OCI-LY7 (cell line): ENCODE data around the gene SUOX. TPM values are rescaled to one million over a fixed set of nuclear protein-coding genes. Genes with fewer than 3 reads are reported as not detected.
A peak's percentile ranks its signal among the peaks of the same experiment; 100 is the strongest.

Source experiments
- BruUV-seq: library from RNA; stranded (reverse); fragments of 400-500 nt; replicated peaks from 2 replicates; lab custom pipeline; 2021; lab: Mats Ljungman, UMichigan
- CTCF ChIA-PET: fragments of 300-600 bp; sonication (Branson Sonifier 250); formaldehyde crosslinking; loops from one replicate; lab custom pipeline; 2022; ENCODE audit warnings: antibody characterized with exemption; ENCODE audit not compliant: unreplicated experiment; lab: Charles Lee
- POLR2A ChIA-PET: fragments of 300-600 bp; sonication (Branson Sonifier 250); formaldehyde crosslinking; loops from one replicate; lab custom pipeline; 2022; ENCODE audit warnings: antibody characterized with exemption; lab: Charles Lee
- DNase-seq: peaks from one replicate; pipeline ENCODE4 v3.0.0-alpha.2; 2015; ENCODE audit warnings: low spot score
- H2AFZ ChIP-seq: fragments of 200-600 bp; sonication (generic), shearing (Covaris generic); 2 replicates; pipeline ENCODE4 v1.6.1; 2014; ENCODE audit warnings: mild to moderate bottlenecking, antibody characterized with exemption, low read length, moderate library complexity
- H3K27ac ChIP-seq: fragments of 200-600 bp; sonication (generic); 2 replicates; pipeline ENCODE4 v1.5.1; 2014; ENCODE audit warnings: mixed run types, low read depth, mild to moderate bottlenecking, moderate library complexity, low read length, inconsistent platforms; ENCODE audit not compliant: poor library complexity, severe bottlenecking
- H3K36me3 ChIP-seq: fragments of 200-600 bp; sonication (generic); 2 replicates; pipeline ENCODE4 v1.6.1; 2014; ENCODE audit warnings: mild to moderate bottlenecking, antibody characterized with exemption, low read length, moderate library complexity, mixed read lengths; ENCODE audit not compliant: insufficient read depth
- H3K4me1 ChIP-seq: fragments of 200-600 bp; sonication (generic); 2 replicates; pipeline ENCODE4 v1.5.1; 2014; ENCODE audit warnings: mild to moderate bottlenecking, low read length; ENCODE audit not compliant: insufficient read depth, poor library complexity, severe bottlenecking
- H3K4me2 ChIP-seq: fragments of 200-600 bp; sonication (generic); 2 replicates; pipeline ENCODE4 v1.6.1; 2014; ENCODE audit warnings: mild to moderate bottlenecking, low read length
- H3K4me3 ChIP-seq: fragments of 200-600 bp; sonication (generic); 2 replicates; pipeline ENCODE4 v1.5.1; 2014; ENCODE audit warnings: mild to moderate bottlenecking, low read depth, low read length; ENCODE audit not compliant: poor library complexity, severe bottlenecking
- H3K79me2 ChIP-seq: fragments of 200-600 bp; sonication (generic); 2 replicates; pipeline ENCODE4 v1.6.1; 2016; ENCODE audit warnings: low read depth, mild to moderate bottlenecking, low read length, moderate library complexity, mixed read lengths; ENCODE audit not compliant: insufficient read depth
- H3K9me2 ChIP-seq: fragments of 200-600 bp; sonication (generic); 2 replicates; pipeline ENCODE4 v1.6.1; 2016; ENCODE audit warnings: mild to moderate bottlenecking, low read length, mixed read lengths; ENCODE audit not compliant: insufficient read depth
- H3K9me3 ChIP-seq: fragments of 200-600 bp; sonication (generic); 2 replicates; pipeline ENCODE4 v1.6.1; 2014; ENCODE audit warnings: mild to moderate bottlenecking, mixed run types, low read length, mixed read lengths
- H4K20me1 ChIP-seq: fragments of 200-600 bp; sonication (generic); 2 replicates; pipeline ENCODE4 v1.6.1; 2014; ENCODE audit warnings: mild to moderate bottlenecking, antibody characterized with exemption, low read length, moderate library complexity, mixed read lengths; ENCODE audit not compliant: insufficient read depth
- EZH2phosphoT487 ChIP-seq: fragments of 200-600 bp; sonication (generic); IDR thresholded peaks from 2 replicates; pipeline ENCODE4 v1.6.1; 2018; ENCODE audit warnings: low read depth, borderline replicate concordance, mild to moderate bottlenecking, mixed run types, antibody characterized with exemption, low read length, moderate library complexity, mixed read lengths
- intact Hi-C: fragments of 100-400 bp; cut with micrococcal nuclease; formaldehyde crosslinking; loops from one replicate; pipeline ENCODE4 v1.10.0; 2022; ENCODE audit not compliant: unreplicated experiment
- total RNA-seq, 2 experiments: library from RNA; depleted of rRNA in 1 of 2; stranded (reverse); fragments of >200 nt in 1 of 2; shearing (Covaris generic) in 1 of 2; gene quantifications; 2 replicates each; pipeline ENCODE4 v1.2.3, GENCODE V29; 2014 to 2022
- TF ChIP-seq, protein P1 (sequence below): fragments of 200-600 bp; sonication (generic); conservative IDR thresholded peaks from 2 replicates; pipeline ENCODE4 v1.5.1; 2014; ENCODE audit warnings: mild to moderate bottlenecking, antibody characterized with exemption, low read length, moderate library complexity, mixed read lengths

SUOX gene
- total RNA-seq, 2 experiments from 2014 or later, result 2.7 to 6.4 TPM

DNA sequence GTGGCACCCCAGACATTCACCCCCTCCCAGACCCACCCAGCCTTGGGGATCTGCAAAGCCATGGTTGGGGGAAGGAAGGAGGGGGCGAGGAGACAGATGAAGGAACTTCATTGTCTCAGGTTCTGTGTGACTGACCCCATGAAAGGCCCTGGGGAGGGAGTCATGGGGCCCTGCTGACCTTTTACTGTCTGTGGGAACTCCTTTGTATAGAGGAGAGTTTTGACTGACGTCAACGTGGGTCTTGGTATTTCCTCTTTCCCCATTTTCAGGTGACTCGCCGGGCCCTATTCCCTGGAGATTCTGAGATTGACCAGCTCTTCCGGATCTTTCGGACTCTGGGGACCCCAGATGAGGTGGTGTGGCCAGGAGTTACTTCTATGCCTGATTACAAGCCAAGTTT is 26.3 kb upstream of the SUOX start:
- DNase-seq, result no peak
- Histone ChIP-seq H3K9me3 (no peaks in the 10 kb centered on the region), H3K4me3 (no peak overlapping the region), H3K4me2 (no peak overlapping the region), H3K27ac (no peak overlapping the region), H2AFZ (no peak overlapping the region), H3K79me2 (peaks cover 26% of the 10 kb centered on the region; the same call in 1 of the 2 replicates), H4K20me1 (0 out of 2 replicates have a peak, but pooled peaks cover 6% of the 10 kb centered on the region), H3K36me3 (peaks cover 37% of the 10 kb centered on the region), H3K9me2 (no peaks in the 10 kb centered on the region), H3K4me1 (peaks cover 47% of the 10 kb centered on the region)
- intact Hi-C loops, result no loop called here
- BruUV-seq, result no TSS peak
- TF ChIP-seq EZH2phosphoT487, result no peak
- TF ChIP-seq, protein P1, sequence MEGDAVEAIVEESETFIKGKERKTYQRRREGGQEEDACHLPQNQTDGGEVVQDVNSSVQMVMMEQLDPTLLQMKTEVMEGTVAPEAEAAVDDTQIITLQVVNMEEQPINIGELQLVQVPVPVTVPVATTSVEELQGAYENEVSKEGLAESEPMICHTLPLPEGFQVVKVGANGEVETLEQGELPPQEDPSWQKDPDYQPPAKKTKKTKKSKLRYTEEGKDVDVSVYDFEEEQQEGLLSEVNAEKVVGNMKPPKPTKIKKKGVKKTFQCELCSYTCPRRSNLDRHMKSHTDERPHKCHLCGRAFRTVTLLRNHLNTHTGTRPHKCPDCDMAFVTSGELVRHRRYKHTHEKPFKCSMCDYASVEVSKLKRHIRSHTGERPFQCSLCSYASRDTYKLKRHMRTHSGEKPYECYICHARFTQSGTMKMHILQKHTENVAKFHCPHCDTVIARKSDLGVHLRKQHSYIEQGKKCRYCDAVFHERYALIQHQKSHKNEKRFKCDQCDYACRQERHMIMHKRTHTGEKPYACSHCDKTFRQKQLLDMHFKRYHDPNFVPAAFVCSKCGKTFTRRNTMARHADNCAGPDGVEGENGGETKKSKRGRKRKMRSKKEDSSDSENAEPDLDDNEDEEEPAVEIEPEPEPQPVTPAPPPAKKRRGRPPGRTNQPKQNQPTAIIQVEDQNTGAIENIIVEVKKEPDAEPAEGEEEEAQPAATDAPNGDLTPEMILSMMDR, result no peak
- ChIA-PET CTCF (no interaction called here), POLR2A (interaction anchor here (0.6 to 0.7 kb wide), 2 partner anchors 134 to 153 kb away, joined by 5 to 6 read pairs; partner anchors contain the start of genes ORMDL2, PA2G4 and SARNP)

GRCh38 chr12:55972042-55972441 is 25.0 kb upstream of the SUOX start:
- TF ChIP-seq, protein P1, result no peak
- TF ChIP-seq EZH2phosphoT487, result no peak
- Histone ChIP-seq H3K4me3 (peak overlapping the region; percentile 81), H3K9me3 (no peaks in the 10 kb centered on the region), H2AFZ (no peak overlapping the region), H3K79me2 (peaks cover 32% of the 10 kb centered on the region; the same call in 1 of the 2 replicates), H3K9me2 (no peaks in the 10 kb centered on the region), H3K27ac (peak overlapping the region; percentile 57), H4K20me1 (0 out of 2 replicates have a peak, but pooled peaks cover 6% of the 10 kb centered on the region), H3K36me3 (peaks cover 45% of the 10 kb centered on the region), H3K4me2 (peak overlapping the region; percentile 78), H3K4me1 (peaks cover 40% of the 10 kb centered on the region)
- CTCF ChIA-PET, result no interaction called here
- intact Hi-C loops, result loop anchor here (2.0 kb wide), 2 partner anchors 69 to 153 kb away; partner anchors contain the start of genes ORMDL2 and RPS26
- BruUV-seq, result TSS peak; percentile 24
- no peak for DNase-seq
- POLR2A ChIA-PET, result interaction anchor here (0.5 kb wide), 1 partner anchor 52 kb away, joined by 4 read pairs; no protein-coding TSS in a partner anchor

GRCh38 chr12:55972456-55972855 is 24.6 kb upstream of the SUOX start:
- peaks cover 38% of the 10 kb centered on the region for H3K4me1 ChIP-seq
- peaks cover 45% of the 10 kb centered on the region for H3K36me3 ChIP-seq
- intact Hi-C loops, result loop anchor here (2.0 kb wide), 2 partner anchors 68 to 154 kb away; partner anchors contain the start of genes ORMDL2 and RPS26
- H3K9me2 ChIP-seq, result no peaks in the 10 kb centered on the region
- H4K20me1 ChIP-seq, result 0 out of 2 replicates have a peak, but pooled peaks cover 6% of the 10 kb centered on the region
- ChIA-PET POLR2A (interaction anchor here (0.5 to 1.7 kb wide), 3 partner anchors 52 to 155 kb away, joined by 4 to 7 read pairs (median 4); partner anchors contain the start of genes ORMDL2 and SARNP), CTCF (no interaction called here)
- no peak overlapping the region for H2AFZ ChIP-seq
- no peak for DNase-seq
- peak overlapping the region; percentile 81 for H3K4me3 ChIP-seq
- H3K27ac ChIP-seq, result peak overlapping the region; percentile 57
- H3K9me3 ChIP-seq, result no peaks in the 10 kb centered on the region
- H3K79me2 ChIP-seq, result peaks cover 28% of the 10 kb centered on the region; the same call in 1 of the 2 replicates
- no TSS peak for BruUV-seq
- H3K4me2 ChIP-seq, result peak overlapping the region; percentile 78
- TF ChIP-seq, protein P1, result no peak
- TF ChIP-seq EZH2phosphoT487, result no peak
